SU-DHL-6 (cell line): ENCODE results near the gene HIPK2.

Source experiments
- H2AFZ ChIP-seq: fragments of 200-600 bp; sonication (generic); 2 replicates; pipeline ENCODE4 v1.6.1; 2014; ENCODE audit warnings: low read depth, mild to moderate bottlenecking, moderate library complexity, mixed read lengths, antibody characterized with exemption, low read length; ENCODE audit not compliant: severe bottlenecking
- H3F3A ChIP-seq: fragments of 200-600 bp; shearing (Covaris generic); 2 replicates; pipeline ENCODE4 v1.6.0; 2016; ENCODE audit warnings: antibody characterized with exemption, mild to moderate bottlenecking; ENCODE audit not compliant: insufficient read depth
- H3K27ac ChIP-seq: fragments of 200-600 bp; sonication (generic); 2 replicates; pipeline ENCODE4 v1.5.1; 2016; ENCODE audit warnings: low read depth, mild to moderate bottlenecking, low read length, moderate library complexity, mixed read lengths
- H3K27me3 ChIP-seq: fragments of 200-600 bp; sonication (generic), shearing (Covaris generic); 2 replicates; pipeline ENCODE4 v1.6.0; 2014; ENCODE audit warnings: mild to moderate bottlenecking, low read length
- H3K36me3 ChIP-seq: fragments of 200-600 bp; sonication (generic); 2 replicates; pipeline ENCODE4 v1.6.1; 2014; ENCODE audit warnings: mild to moderate bottlenecking, low read length, mixed read lengths
- H3K4me2 ChIP-seq: fragments of 300-600, 200-600 bp; shearing (Covaris generic), sonication (generic); 2 replicates; pipeline ENCODE4 v1.6.0; 2014; ENCODE audit warnings: low read length, low read depth, mild to moderate bottlenecking; ENCODE audit not compliant: poor library complexity, severe bottlenecking
- H3K4me3 ChIP-seq: fragments of 200-600 bp; sonication (generic); 2 replicates; pipeline ENCODE4 v1.5.1; 2014; ENCODE audit warnings: antibody characterized with exemption, low read length, mild to moderate bottlenecking, mixed read lengths; ENCODE audit not compliant: insufficient read depth, poor library complexity, severe bottlenecking
- H3K79me2 ChIP-seq: fragments of 200-600 bp; sonication (generic); 2 replicates; pipeline ENCODE4 v1.6.1; 2014; ENCODE audit warnings: mild to moderate bottlenecking, low read length, moderate library complexity; ENCODE audit not compliant: insufficient read depth
- H3K9ac ChIP-seq: fragments of 200-600 bp; sonication (generic); 2 replicates; pipeline ENCODE4 v1.7.0; 2014; ENCODE audit warnings: mild to moderate bottlenecking, low read length
- H3K9me2 ChIP-seq: fragments of 200-600 bp; sonication (generic); replicated peaks from 2 replicates; pipeline ENCODE4 v1.6.1; 2014; ENCODE audit warnings: low read length; ENCODE audit not compliant: insufficient read depth
- H3K9me3 ChIP-seq: fragments of 200-600 bp; sonication (generic); 2 replicates; pipeline ENCODE4 v1.6.1; 2014; ENCODE audit warnings: low read length, mixed read lengths; ENCODE audit not compliant: insufficient read depth
- H4K20me1 ChIP-seq: fragments of 200-600 bp; sonication (generic); 2 replicates; pipeline ENCODE4 v1.6.1; 2014; ENCODE audit warnings: low read depth, mild to moderate bottlenecking, antibody characterized with exemption, low read length, moderate library complexity, mixed read lengths
- CTCF ChIP-seq: fragments of 200-600 bp; sonication (generic); IDR thresholded peaks from one replicate; pipeline ENCODE4 v1.5.1; 2017; ENCODE audit warnings: antibody characterized with exemption, mild to moderate bottlenecking, low read length, moderate library complexity; ENCODE audit not compliant: insufficient read depth, poor library complexity, severe bottlenecking
- EZH2phosphoT487 ChIP-seq: fragments of 200-600 bp; sonication (generic), shearing (Covaris generic); conservative IDR thresholded peaks from 2 replicates; pipeline ENCODE4 v1.6.1; 2018; ENCODE audit warnings: mild to moderate bottlenecking, antibody characterized with exemption, low read length, moderate library complexity, mixed read lengths

Gene HIPK2

GRCh38 chr7:139727151-139727705, 50.6 kb downstream of the HIPK2 start:
- no peaks in the 10 kb centered on the region for H3K9me3 ChIP-seq
- H2AFZ ChIP-seq: no peak overlapping the region
- no peaks in the 10 kb centered on the region for H4K20me1 ChIP-seq
- no peaks in the 10 kb centered on the region for H3K9me2 ChIP-seq
- H3K4me2 ChIP-seq: no peak overlapping the region
- H3K79me2 ChIP-seq: no peaks in the 10 kb centered on the region
- H3K9ac ChIP-seq: no peak overlapping the region
- TF ChIP-seq CTCF (no peak), EZH2phosphoT487 (no peak)
- H3K36me3 ChIP-seq: no peaks in the 10 kb centered on the region
- H3F3A ChIP-seq: no peaks in the 10 kb centered on the region
- no peak overlapping the region for H3K27ac ChIP-seq
- H3K27me3 ChIP-seq: no peaks in the 10 kb centered on the region
- no peak overlapping the region for H3K4me3 ChIP-seq

- Histone ChIP-seq H3K9me3 (no peaks in the 10 kb centered on the region), H4K20me1 (no peaks in the 10 kb centered on the region), H3K36me3 (no peaks in the 10 kb centered on the region), H3K9me2 (no peaks in the 10 kb centered on the region), H3F3A (no peaks in the 10 kb centered on the region), H3K9ac (no peak overlapping the region), H3K27me3 (no peaks in the 10 kb centered on the region), H3K79me2 (no peaks in the 10 kb centered on the region), H3K4me2 (no peak overlapping the region), H2AFZ (no peak overlapping the region), H3K4me3 (no peak overlapping the region), H3K27ac (no peak overlapping the region)
- TF ChIP-seq CTCF: no peak
- no peak for TF ChIP-seq EZH2phosphoT487
Observed at GRCh38 chr7:139726485-139726869, 51.3 kb downstream of the HIPK2 start.

- Histone ChIP-seq H3K27ac (no peak overlapping the region), H3K27me3 (no peaks in the 10 kb centered on the region), H2AFZ (no peak overlapping the region), H4K20me1 (no peaks in the 10 kb centered on the region), H3K4me3 (no peak overlapping the region), H3K4me2 (no peak overlapping the region), H3F3A (no peaks in the 10 kb centered on the region), H3K9ac (no peak overlapping the region), H3K79me2 (no peaks in the 10 kb centered on the region), H3K9me3 (no peaks in the 10 kb centered on the region), H3K36me3 (no peaks in the 10 kb centered on the region), H3K9me2 (no peaks in the 10 kb centered on the region)
- no peak for TF ChIP-seq EZH2phosphoT487
- no peak for TF ChIP-seq CTCF
Observed at GRCh38 chr7:139725858-139726484, 51.8 kb downstream of the HIPK2 start.
